WTC11 (cell line): ENCODE measurements around the gene CAND2.

Source experiments
- CBFB ChIP-seq: sonication (generic); formaldehyde crosslinking; IDR thresholded peaks from 2 replicates; pipeline ENCODE4 v1.8.1; 2022; ENCODE audit warnings: mild to moderate bottlenecking, low read depth, missing genetic modification reagents
- CREB1 ChIP-seq: sonication (generic); formaldehyde crosslinking; IDR thresholded peaks from 2 replicates; pipeline ENCODE4 v1.8.0; 2023; ENCODE audit warnings: mild to moderate bottlenecking, missing genetic modification reagents
- GRHL2 ChIP-seq: fragments of 250-450 bp; sonication (Bioruptor Pico); IDR thresholded peaks from 2 replicates; pipeline ENCODE4 v1.8.0; 2022; ENCODE audit warnings: mild to moderate bottlenecking, moderate library complexity; ENCODE audit not compliant: insufficient replicate concordance, severe bottlenecking
- JUN ChIP-seq: sonication (generic); formaldehyde crosslinking; IDR thresholded peaks from 2 replicates; pipeline ENCODE4 v1.8.0; 2023; ENCODE audit warnings: mild to moderate bottlenecking, missing genetic modification reagents
- MXD4 ChIP-seq: fragments of 250-450 bp; sonication (Bioruptor Pico); IDR thresholded peaks from 2 replicates; pipeline ENCODE4 v1.8.0; 2021; ENCODE audit warnings: mild to moderate bottlenecking, moderate library complexity, borderline replicate concordance
- MYBL2 ChIP-seq: sonication (generic); formaldehyde crosslinking; IDR thresholded peaks from 2 replicates; pipeline ENCODE4 v1.8.1; 2023; ENCODE audit warnings: mild to moderate bottlenecking, moderate library complexity, missing genetic modification reagents
- NR1H2 ChIP-seq: sonication (generic); formaldehyde crosslinking; IDR thresholded peaks from 2 replicates; pipeline ENCODE4 v1.9.0; 2021; ENCODE audit warnings: mild to moderate bottlenecking, moderate library complexity, missing genetic modification reagents
- SMAD3 ChIP-seq: sonication (generic); formaldehyde crosslinking; IDR thresholded peaks from 2 replicates; pipeline ENCODE4 v1.8.0; 2022; ENCODE audit warnings: missing genetic modification reagents, mild to moderate bottlenecking, borderline replicate concordance
- SP1 ChIP-seq: sonication (generic); formaldehyde crosslinking; conservative IDR thresholded peaks from 2 replicates; pipeline ENCODE4 v1.8.1; 2022; ENCODE audit warnings: missing genetic modification reagents
- ZNF121 ChIP-seq: sonication (generic); formaldehyde crosslinking; IDR thresholded peaks from 2 replicates; pipeline ENCODE4 v1.8.0; 2023; ENCODE audit warnings: missing genetic modification reagents
- TF ChIP-seq, protein P1 (sequence below): fragments of 200-600 bp; IDR thresholded peaks from 2 replicates; pipeline ENCODE4 v1.8.0; 2022; ENCODE audit warnings: antibody characterized with exemption
- TF ChIP-seq, protein P2 (sequence below): sonication (generic); formaldehyde crosslinking; IDR thresholded peaks from 2 replicates; pipeline ENCODE4 v1.8.0; 2022; ENCODE audit warnings: mild to moderate bottlenecking, missing genetic modification reagents
- TF ChIP-seq, protein P3 (sequence below): sonication (generic); formaldehyde crosslinking; IDR thresholded peaks from 2 replicates; pipeline ENCODE4 v1.8.0; 2022; ENCODE audit warnings: mild to moderate bottlenecking, missing genetic modification reagents

DNA sequence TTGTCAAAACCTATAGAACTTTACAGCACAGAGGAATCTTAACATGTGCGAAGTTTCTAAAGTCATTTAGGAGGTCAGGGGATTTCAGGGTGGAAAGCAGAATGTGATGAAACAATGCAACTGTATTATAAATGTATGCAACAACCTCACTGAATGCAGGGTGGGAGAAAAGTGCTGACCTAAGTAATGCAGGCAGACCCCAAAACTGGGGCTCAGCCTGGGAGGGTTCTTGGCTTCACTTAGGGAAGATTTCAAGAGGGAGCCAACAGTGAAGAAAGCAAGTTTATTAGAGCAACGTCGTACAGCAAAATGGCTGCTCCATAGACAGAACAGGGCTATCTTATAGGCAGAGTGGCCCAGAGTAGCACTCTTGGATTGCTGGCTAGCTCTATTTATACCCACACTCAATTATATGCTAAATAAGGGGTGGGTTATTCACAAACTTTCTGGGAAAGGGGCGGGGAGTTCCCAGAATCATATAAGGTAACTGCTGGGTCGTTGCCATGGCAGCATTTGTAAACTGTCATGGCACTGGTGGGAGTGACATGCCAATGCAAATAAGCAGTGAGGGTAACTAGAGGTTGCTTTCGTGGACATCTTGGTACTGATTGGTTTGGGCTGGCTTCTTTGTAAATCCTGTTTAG is 14.2 kb upstream of the CAND2 start:
- no peak for TF ChIP-seq SMAD3 (CRISPR knock-in tag)
- TF ChIP-seq ZNF121 (CRISPR knock-in tag), result no peak
- TF ChIP-seq, protein P1, sequence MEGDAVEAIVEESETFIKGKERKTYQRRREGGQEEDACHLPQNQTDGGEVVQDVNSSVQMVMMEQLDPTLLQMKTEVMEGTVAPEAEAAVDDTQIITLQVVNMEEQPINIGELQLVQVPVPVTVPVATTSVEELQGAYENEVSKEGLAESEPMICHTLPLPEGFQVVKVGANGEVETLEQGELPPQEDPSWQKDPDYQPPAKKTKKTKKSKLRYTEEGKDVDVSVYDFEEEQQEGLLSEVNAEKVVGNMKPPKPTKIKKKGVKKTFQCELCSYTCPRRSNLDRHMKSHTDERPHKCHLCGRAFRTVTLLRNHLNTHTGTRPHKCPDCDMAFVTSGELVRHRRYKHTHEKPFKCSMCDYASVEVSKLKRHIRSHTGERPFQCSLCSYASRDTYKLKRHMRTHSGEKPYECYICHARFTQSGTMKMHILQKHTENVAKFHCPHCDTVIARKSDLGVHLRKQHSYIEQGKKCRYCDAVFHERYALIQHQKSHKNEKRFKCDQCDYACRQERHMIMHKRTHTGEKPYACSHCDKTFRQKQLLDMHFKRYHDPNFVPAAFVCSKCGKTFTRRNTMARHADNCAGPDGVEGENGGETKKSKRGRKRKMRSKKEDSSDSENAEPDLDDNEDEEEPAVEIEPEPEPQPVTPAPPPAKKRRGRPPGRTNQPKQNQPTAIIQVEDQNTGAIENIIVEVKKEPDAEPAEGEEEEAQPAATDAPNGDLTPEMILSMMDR, result no peak
- no peak for TF ChIP-seq SP1
- TF ChIP-seq, protein P2, sequence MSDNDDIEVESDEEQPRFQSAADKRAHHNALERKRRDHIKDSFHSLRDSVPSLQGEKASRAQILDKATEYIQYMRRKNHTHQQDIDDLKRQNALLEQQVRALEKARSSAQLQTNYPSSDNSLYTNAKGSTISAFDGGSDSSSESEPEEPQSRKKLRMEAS (CRISPR knock-in tag), result no peak
- TF ChIP-seq CREB1 (CRISPR knock-in tag), result no peak
- no peak for TF ChIP-seq MXD4 (CRISPR knock-in tag)
- TF ChIP-seq CBFB, result no peak
- TF ChIP-seq, protein P3, sequence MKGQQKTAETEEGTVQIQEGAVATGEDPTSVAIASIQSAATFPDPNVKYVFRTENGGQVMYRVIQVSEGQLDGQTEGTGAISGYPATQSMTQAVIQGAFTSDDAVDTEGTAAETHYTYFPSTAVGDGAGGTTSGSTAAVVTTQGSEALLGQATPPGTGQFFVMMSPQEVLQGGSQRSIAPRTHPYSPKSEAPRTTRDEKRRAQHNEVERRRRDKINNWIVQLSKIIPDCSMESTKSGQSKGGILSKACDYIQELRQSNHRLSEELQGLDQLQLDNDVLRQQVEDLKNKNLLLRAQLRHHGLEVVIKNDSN (CRISPR knock-in tag), result no peak
- TF ChIP-seq JUN (CRISPR knock-in tag), result no peak
- no peak for TF ChIP-seq MYBL2 (CRISPR knock-in tag)
- TF ChIP-seq GRHL2 (CRISPR knock-in tag), result no peak
- no peak for TF ChIP-seq NR1H2
